ENCODE results near the gene C13orf46. TPM values are rescaled to one million over a fixed set of nuclear protein-coding genes. Genes with fewer than 3 reads are reported as not detected.

Gene C13orf46
- polyA plus RNA-seq, 1 experiment, result 0.35 TPM

DNA sequence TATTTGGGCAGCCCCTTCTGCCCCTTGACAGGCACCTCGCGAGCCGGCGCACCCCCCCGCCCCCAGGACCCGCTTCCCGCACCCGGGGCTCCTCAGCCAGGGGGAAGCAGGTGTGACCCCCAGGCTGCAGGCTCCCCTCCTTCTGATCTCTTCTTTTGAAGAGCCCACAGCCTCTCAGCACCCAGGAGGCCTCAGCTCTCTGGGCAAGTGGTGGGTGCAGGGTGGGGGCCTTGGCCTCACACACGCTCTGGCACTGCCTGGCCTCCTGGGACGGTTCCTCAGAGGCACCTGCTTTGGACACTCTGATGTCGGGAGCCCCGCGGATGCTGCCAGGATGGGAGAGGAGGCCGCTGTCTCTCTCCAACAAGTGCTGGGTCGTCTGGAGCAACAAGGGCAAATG is 1.5 kb upstream of the C13orf46 start:
- POLR2A ChIA-PET, result no interaction called here
- Histone ChIP-seq H3K27ac (ENCODE audit: low read depth, low read length) (no peak overlapping the region), H3K27me3 (ENCODE audit: control insufficient read depth, insufficient read depth, low read length) (no peaks in the 10 kb centered on the region), H3K9me3 (ENCODE audit: control insufficient read depth, insufficient read depth, low read length) (peaks cover 4% of the 10 kb centered on the region; the same call in 1 of the 2 replicates), H3K4me3 (ENCODE audit: low read depth, low read length) (no peak overlapping the region)
- TF ChIP-seq, protein P1, sequence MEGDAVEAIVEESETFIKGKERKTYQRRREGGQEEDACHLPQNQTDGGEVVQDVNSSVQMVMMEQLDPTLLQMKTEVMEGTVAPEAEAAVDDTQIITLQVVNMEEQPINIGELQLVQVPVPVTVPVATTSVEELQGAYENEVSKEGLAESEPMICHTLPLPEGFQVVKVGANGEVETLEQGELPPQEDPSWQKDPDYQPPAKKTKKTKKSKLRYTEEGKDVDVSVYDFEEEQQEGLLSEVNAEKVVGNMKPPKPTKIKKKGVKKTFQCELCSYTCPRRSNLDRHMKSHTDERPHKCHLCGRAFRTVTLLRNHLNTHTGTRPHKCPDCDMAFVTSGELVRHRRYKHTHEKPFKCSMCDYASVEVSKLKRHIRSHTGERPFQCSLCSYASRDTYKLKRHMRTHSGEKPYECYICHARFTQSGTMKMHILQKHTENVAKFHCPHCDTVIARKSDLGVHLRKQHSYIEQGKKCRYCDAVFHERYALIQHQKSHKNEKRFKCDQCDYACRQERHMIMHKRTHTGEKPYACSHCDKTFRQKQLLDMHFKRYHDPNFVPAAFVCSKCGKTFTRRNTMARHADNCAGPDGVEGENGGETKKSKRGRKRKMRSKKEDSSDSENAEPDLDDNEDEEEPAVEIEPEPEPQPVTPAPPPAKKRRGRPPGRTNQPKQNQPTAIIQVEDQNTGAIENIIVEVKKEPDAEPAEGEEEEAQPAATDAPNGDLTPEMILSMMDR (IDR thresholded peaks at IDR 0.05; ENCODE audit: low read depth, low read length), result no peak
- DNase-seq (ENCODE audit: low read depth, low spot score), result no peak
- CTCF ChIA-PET, result no interaction called here

- Histone ChIP-seq H3K27ac (ENCODE audit: low read depth, low read length) (no peak overlapping the region), H3K4me3 (ENCODE audit: low read depth, low read length) (no peak overlapping the region), H3K27me3 (ENCODE audit: control insufficient read depth, insufficient read depth, low read length) (no peaks in the 10 kb centered on the region), H3K9me3 (ENCODE audit: control insufficient read depth, insufficient read depth, low read length) (peaks cover 4% of the 10 kb centered on the region; the same call in 1 of the 2 replicates)
- no peak for DNase-seq (ENCODE audit: low read depth, low spot score)
- TF ChIP-seq, protein P1 (IDR thresholded peaks at IDR 0.05; ENCODE audit: low read depth, low read length), result no peak
- POLR2A ChIA-PET, result no interaction called here
- CTCF ChIA-PET, result no interaction called here
Observed at GRCh38 chr13:113974304-113975281, 717 bp upstream of the C13orf46 start.

DNA sequence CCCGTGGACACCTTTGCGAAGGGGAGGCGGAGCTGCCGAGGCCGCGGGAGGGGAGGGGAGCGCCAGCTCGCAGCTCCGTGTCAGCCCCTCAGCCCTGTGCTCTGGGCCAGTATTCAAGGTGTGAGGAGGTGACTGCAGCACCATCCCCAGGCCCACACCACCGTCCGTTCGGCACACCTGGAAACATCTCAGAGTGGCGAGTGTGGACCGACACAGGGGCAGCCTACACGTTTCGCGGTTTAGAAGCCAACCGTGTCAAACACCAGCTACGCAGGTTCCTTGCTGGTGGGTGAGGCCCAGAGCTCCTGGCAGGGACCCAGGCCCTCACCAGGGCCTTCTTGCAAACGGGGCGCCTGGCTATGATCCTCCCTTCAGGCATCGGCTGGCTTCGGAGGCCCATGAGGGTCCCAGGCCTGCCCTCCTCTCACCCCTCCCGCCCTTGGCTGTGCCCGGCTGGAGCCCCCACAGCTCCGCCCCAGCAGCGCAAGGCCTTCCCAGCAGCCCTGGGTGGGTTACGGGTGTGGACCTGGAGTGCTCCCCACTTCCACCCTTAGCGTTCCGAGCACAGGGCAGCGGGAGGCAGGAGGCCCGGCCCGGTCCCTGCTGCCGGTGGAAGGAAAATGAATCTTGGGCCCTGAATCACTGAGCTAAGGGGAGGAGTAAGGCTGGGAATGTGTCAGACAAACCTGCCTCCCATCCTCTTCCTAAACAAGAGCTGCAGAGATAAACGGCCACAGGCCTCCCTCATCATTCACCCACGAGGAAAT is 1.2 kb downstream of the C13orf46 start:
- no peak overlapping the region for H3K4me3 ChIP-seq (ENCODE audit: low read depth, low read length)
- no peak overlapping the region for H3K27ac ChIP-seq (ENCODE audit: low read depth, low read length)
- POLR2A ChIA-PET, result no interaction called here
- TF ChIP-seq, protein P1 (IDR thresholded peaks at IDR 0.05; ENCODE audit: low read depth, low read length), result no peak
- H3K27me3 ChIP-seq (ENCODE audit: control insufficient read depth, insufficient read depth, low read length), result no peaks in the 10 kb centered on the region
- H3K9me3 ChIP-seq (ENCODE audit: control insufficient read depth, insufficient read depth, low read length), result peaks cover 7% of the 10 kb centered on the region; the same call in 1 of the 2 replicates
- DNase-seq (ENCODE audit: low read depth, low spot score), result no peak
- CTCF ChIA-PET, result no interaction called here

DNA sequence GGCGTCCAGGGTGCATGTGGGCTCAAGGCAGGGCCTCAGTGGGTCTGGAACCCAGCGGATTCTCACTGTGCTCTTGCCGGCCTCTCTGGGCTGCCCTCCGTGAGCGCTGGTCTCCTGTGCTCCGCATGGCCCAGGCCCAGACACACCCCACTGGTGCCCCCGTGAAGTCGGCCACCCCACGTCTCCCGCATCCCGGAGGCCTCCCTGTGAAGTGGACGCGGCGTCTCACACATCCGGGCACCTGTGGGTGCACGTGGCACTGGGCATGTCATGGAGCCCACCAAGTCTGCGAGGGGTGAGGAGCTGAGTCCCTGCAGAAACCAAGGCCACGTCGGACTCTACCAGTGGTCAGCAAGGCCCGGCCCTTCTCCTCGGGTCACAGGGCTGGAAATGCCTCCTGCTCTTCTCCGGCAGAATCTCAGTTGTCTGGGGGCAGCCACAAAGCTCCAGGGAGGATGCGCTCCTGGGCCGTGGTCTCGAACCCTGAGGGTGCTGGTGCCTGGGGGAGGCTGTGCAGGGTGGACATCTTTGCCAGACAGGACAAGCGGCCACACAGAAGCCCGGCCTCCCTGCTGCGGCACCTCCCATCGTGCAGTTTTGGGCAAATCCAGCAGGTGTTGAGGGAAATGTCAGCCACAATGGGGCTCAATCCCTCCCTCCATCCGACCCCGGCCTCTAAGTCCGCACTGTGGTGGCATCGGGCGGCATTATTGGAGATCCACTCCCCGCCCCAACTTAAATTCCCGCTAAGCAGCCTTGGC is 2.2 kb downstream of the C13orf46 start:
- POLR2A ChIA-PET, result no interaction called here
- TF ChIP-seq, protein P1 (IDR thresholded peaks at IDR 0.05; ENCODE audit: low read depth, low read length), result no peak
- CTCF ChIA-PET, result no interaction called here
- DNase-seq (ENCODE audit: low read depth, low spot score), result no peak
- Histone ChIP-seq H3K4me3 (ENCODE audit: low read depth, low read length) (no peak overlapping the region), H3K27ac (ENCODE audit: low read depth, low read length) (peak overlapping the region; percentile 52), H3K9me3 (ENCODE audit: control insufficient read depth, insufficient read depth, low read length) (peaks cover 12% of the 10 kb centered on the region; the same call in 1 of the 2 replicates), H3K27me3 (ENCODE audit: control insufficient read depth, insufficient read depth, low read length) (no peaks in the 10 kb centered on the region)

All from AG04450 (cell line).